H1 (cell line): Measurements from ENCODE around the gene ZNF311. TPM values are rescaled to one million over a fixed set of nuclear protein-coding genes. Genes with fewer than 3 reads are reported as not detected.

Source experiments
- CTCF ChIA-PET: fragments of 300-600 bp; sonication (Branson Sonifier 250); formaldehyde crosslinking; loops from one replicate; lab custom pipeline; 2021; ENCODE audit not compliant: partially characterized antibody; lab: Charles Lee
- POLR2A ChIA-PET: fragments of 300-600 bp; sonication (Branson Sonifier 250); formaldehyde crosslinking; loops from one replicate; lab custom pipeline; 2021; ENCODE audit warnings: inconsistent platforms; ENCODE audit not compliant: partially characterized antibody; lab: Charles Lee
- DNase-seq, 2 experiments: peaks; one replicate each; pipeline versions ENCODE4 v3.0.0 to v3.0.0-alpha.2; 2010 to 2022; ENCODE audit warnings: low spot score in 2 of 2, low read depth in 1 of 2, mixed read lengths in 1 of 2
- FAIRE-seq: peaks from 2 replicates; lab custom pipeline; 2011; peaks lifted over from hg19 to GRCh38; lab: Jason Lieb, UNC
- H2AFZ ChIP-seq: 2 replicates; pipeline ENCODE4 v1.8.1; 2012; ENCODE audit warnings: low read length, inconsistent platforms
- H2AK5ac ChIP-seq: 2 replicates; pipeline ENCODE4 v1.6.1; 2013; ENCODE audit warnings: low read depth, low read length
- H2BK120ac ChIP-seq: replicated peaks from 2 replicates; pipeline ENCODE3; 2013; ENCODE audit warnings: low read depth, low read length, inconsistent platforms
- H2BK12ac ChIP-seq: 2 replicates; pipeline ENCODE4 v1.6.1; 2013; ENCODE audit warnings: low read depth, low read length
- H2BK15ac ChIP-seq: 2 replicates; pipeline ENCODE4 v1.6.1; 2013; ENCODE audit warnings: low read length
- H2BK20ac ChIP-seq: 2 replicates; pipeline ENCODE4 v1.6.1; 2013; ENCODE audit warnings: low read length
- H2BK5ac ChIP-seq: 2 replicates; pipeline ENCODE4 v1.6.1; 2013; ENCODE audit warnings: low read depth, low read length
- H3K14ac ChIP-seq: 2 replicates; pipeline ENCODE4 v1.6.1; 2013; ENCODE audit warnings: inconsistent platforms; ENCODE audit not compliant: insufficient read length
- H3K18ac ChIP-seq: 2 replicates; pipeline ENCODE4 v1.6.1; 2013; ENCODE audit warnings: low read length; ENCODE audit errors: extremely low read depth
- H3K23ac ChIP-seq: 2 replicates; pipeline ENCODE4 v1.6.1; 2013; ENCODE audit warnings: inconsistent platforms; ENCODE audit not compliant: insufficient read length
- H3K23me2 ChIP-seq: 2 replicates; pipeline ENCODE4 v1.6.1; 2013; ENCODE audit warnings: low read depth, low read length
- H3K27ac ChIP-seq: 2 replicates; pipeline ENCODE4 v1.6.1; 2011; ENCODE audit warnings: low read depth, low read length, inconsistent platforms
- H3K27me3 ChIP-seq, 4 experiments: replicated peaks in 1 of 4; 1 replicate in 1 of 4; 2 replicates in 3 of 4; pipeline versions ENCODE4 v1.6.1 to v1.8.1; 2011 to 2013; ENCODE audit warnings: low read length in 3 of 4, mild to moderate bottlenecking in 3 of 4, inconsistent platforms in 2 of 4, mixed read lengths in 2 of 4, moderate library complexity in 1 of 4; ENCODE audit not compliant: control insufficient read depth in 3 of 4, insufficient read depth in 3 of 4; ENCODE audit errors: extremely low read depth in 1 of 4
- H3K36me3 ChIP-seq, 4 experiments: 2 replicates each; pipeline versions ENCODE4 v1.6.1 to v1.8.1; 2011 to 2013; ENCODE audit warnings: mild to moderate bottlenecking in 4 of 4, low read length in 3 of 4, moderate library complexity in 2 of 4, control low read depth in 1 of 4, inconsistent platforms in 1 of 4; ENCODE audit not compliant: insufficient read depth in 4 of 4, control insufficient read depth in 2 of 4
- H3K4ac ChIP-seq: replicated peaks from 2 replicates; pipeline ENCODE3; 2013; ENCODE audit warnings: low read length, low read depth, mixed read lengths, inconsistent platforms; ENCODE audit not compliant: insufficient read length
- H3K4me1 ChIP-seq, 4 experiments: replicated peaks in 1 of 4; 1 replicate in 1 of 4; 2 replicates in 3 of 4; pipeline versions ENCODE4 v1.6.1 to v1.8.1; 2011 to 2013; ENCODE audit warnings: low read length in 3 of 4, inconsistent platforms in 2 of 4, mixed read lengths in 1 of 4; ENCODE audit not compliant: insufficient read depth in 4 of 4, control insufficient read depth in 3 of 4
- H3K4me2 ChIP-seq, 2 experiments: 2 replicates each; pipeline versions ENCODE4 v1.6.1 to v1.8.1; 2011 to 2013; ENCODE audit warnings: low read depth in 2 of 2, low read length in 2 of 2, control low read depth in 1 of 2, inconsistent platforms in 1 of 2, mild to moderate bottlenecking in 1 of 2; ENCODE audit not compliant: insufficient read depth in 1 of 2
- H3K4me3 ChIP-seq, 4 experiments: fragments of 200-600, 300-600 bp in 1 of 4; sonication (generic), shearing (Covaris generic), sonication (Bioruptor Twin) in 1 of 4; 2 replicates each; pipeline versions ENCODE4 v1.5.1 to v1.8.1; 2011 to 2016; ENCODE audit warnings: low read length in 4 of 4, low read depth in 3 of 4, control low read depth in 2 of 4, inconsistent platforms in 2 of 4, mild to moderate bottlenecking in 2 of 4, mixed read lengths in 1 of 4, moderate library complexity in 1 of 4; ENCODE audit not compliant: insufficient read depth in 2 of 4; ENCODE audit errors: extremely low read depth in 1 of 4
- H3K56ac ChIP-seq: replicated peaks from 2 replicates; pipeline ENCODE3; 2013; ENCODE audit warnings: low read depth, mild to moderate bottlenecking, mixed read lengths, low read length, inconsistent platforms; ENCODE audit not compliant: insufficient read length
- H3K79me1 ChIP-seq: 2 replicates; pipeline ENCODE4 v1.6.1; 2013; ENCODE audit warnings: low read depth, low read length, control low read depth
- H3K79me2 ChIP-seq, 2 experiments: 2 replicates each; pipeline versions ENCODE4 v1.6.1 to v1.8.1; 2012 to 2013; ENCODE audit warnings: low read length in 2 of 2, mild to moderate bottlenecking in 2 of 2, inconsistent platforms in 1 of 2; ENCODE audit not compliant: insufficient read depth in 2 of 2, control insufficient read depth in 1 of 2
- H3K9ac ChIP-seq, 4 experiments: replicated peaks in 1 of 4; 1 replicate in 1 of 4; 2 replicates in 3 of 4; pipeline versions ENCODE4 v1.6.1 to v1.8.1; 2011 to 2013; ENCODE audit warnings: low read depth in 3 of 4, low read length in 3 of 4, control low read depth in 2 of 4, mild to moderate bottlenecking in 2 of 4, moderate library complexity in 2 of 4, inconsistent platforms in 1 of 4; ENCODE audit errors: extremely low read depth in 1 of 4
- H3K9me3 ChIP-seq, 2 experiments: 2 replicates each; pipeline versions ENCODE4 v1.6.1 to v1.8.1; 2012 to 2013; ENCODE audit warnings: mild to moderate bottlenecking in 2 of 2, moderate library complexity in 2 of 2, control low read depth in 1 of 2, inconsistent platforms in 1 of 2, low read depth in 1 of 2, low read length in 1 of 2, mixed read lengths in 1 of 2; ENCODE audit not compliant: insufficient read depth in 2 of 2
- H4K20me1 ChIP-seq, 2 experiments: replicated peaks in 1 of 2; 2 replicates each; pipeline versions ENCODE3 to v1.8.1; 2011 to 2013; ENCODE audit warnings: inconsistent platforms in 2 of 2, low read length in 2 of 2, mild to moderate bottlenecking in 1 of 2; ENCODE audit not compliant: insufficient read depth in 2 of 2, control insufficient read depth in 1 of 2
- H4K5ac ChIP-seq: 2 replicates; pipeline ENCODE4 v1.6.1; 2013; ENCODE audit warnings: low read length, low read depth, mixed read lengths, inconsistent platforms; ENCODE audit not compliant: insufficient read length
- H4K8ac ChIP-seq: 2 replicates; pipeline ENCODE4 v1.8.0; 2013; ENCODE audit warnings: mild to moderate bottlenecking, moderate library complexity, low read length, inconsistent platforms; ENCODE audit not compliant: insufficient read depth; ENCODE audit errors: extremely low read depth
- H4K91ac ChIP-seq: replicated peaks from 2 replicates; pipeline ENCODE3; 2013; ENCODE audit warnings: low read length, mixed read lengths, inconsistent platforms; ENCODE audit not compliant: insufficient read length
- BACH1 ChIP-seq: IDR thresholded peaks from 2 replicates; pipeline ENCODE4 v1.6.1; 2012; ENCODE audit warnings: low read length, improper control_type of control experiment
- CEBPB ChIP-seq: IDR thresholded peaks from 2 replicates; pipeline ENCODE4 v1.6.1; 2012; ENCODE audit warnings: low read depth, low read length
- CREB1 ChIP-seq: IDR thresholded peaks from 2 replicates; pipeline ENCODE4 v1.6.1; 2012; ENCODE audit warnings: inconsistent platforms
- CTCF ChIP-seq, 3 experiments: IDR thresholded peaks; 1 replicate in 2 of 3; 2 replicates in 1 of 3; pipeline versions ENCODE4 v1.5.1 to v1.6.1; 2011; ENCODE audit warnings: low read length in 3 of 3, mild to moderate bottlenecking in 3 of 3, inconsistent platforms in 2 of 3, low read depth in 1 of 3, moderate library complexity in 1 of 3; ENCODE audit not compliant: insufficient read depth in 1 of 3; ENCODE audit errors: control extremely low read depth in 1 of 3
- GTF2F1 ChIP-seq: IDR thresholded peaks from 2 replicates; pipeline ENCODE4 v1.6.1; 2012; ENCODE audit warnings: low read depth, low read length, improper control_type of control experiment, borderline replicate concordance
- KDM5A ChIP-seq: fragments of 200-600 bp; IDR thresholded peaks from 2 replicates; pipeline ENCODE4 v1.7.1; 2012; ENCODE audit warnings: mild to moderate bottlenecking, low read length, inconsistent platforms, mixed read lengths
- PHF8 ChIP-seq: fragments of 200-600 bp; sonication (generic); conservative IDR thresholded peaks from 2 replicates; pipeline ENCODE4 v1.7.1; 2012; ENCODE audit warnings: low read depth, mild to moderate bottlenecking, inconsistent platforms, low read length, moderate library complexity
- RBBP5 ChIP-seq: IDR thresholded peaks from 2 replicates; pipeline ENCODE4 v1.7.1; 2012; ENCODE audit warnings: low read depth, mild to moderate bottlenecking, inconsistent platforms, low read length, moderate library complexity, borderline replicate concordance
- SP4 ChIP-seq: IDR thresholded peaks from 2 replicates; pipeline ENCODE4 v1.6.1; 2012; ENCODE audit warnings: low read length, inconsistent platforms
- TEAD4 ChIP-seq: IDR thresholded peaks from 2 replicates; pipeline ENCODE4 v1.6.1; 2012; ENCODE audit warnings: low read depth, low read length, inconsistent platforms, mixed read lengths
- WGBS, 2 experiments: shearing (Covaris generic) in 1 of 2; methylation state at CpG; one replicate each; pipeline versions ENCODE4 v1.1.6 to v1.1.7; 2013 to 2015; ENCODE audit warnings: low lambda C conversion rate in 2 of 2, mixed read lengths in 2 of 2, inconsistent platforms in 1 of 2, low coverage in 1 of 2, missing lambda C conversion rate in 1 of 2; ENCODE audit not compliant: insufficient replicate concordance in 2 of 2, insufficient coverage in 1 of 2, insufficient read length in 1 of 2; ENCODE audit errors: extremely low coverage in 1 of 2, missing lambda C conversion rate in 1 of 2; 5-methylcytosine and 5-hydroxymethylcytosine counted together
- polyA plus RNA-seq, 7 experiments: library from polyadenylated mRNA; depleted of rRNA in 3 of 7; stranded (reverse) in 5 of 7; unstranded in 2 of 7; fragments of >200 nt in 5 of 7; fragments of 200-250 nt in 2 of 7; gene quantifications; 1 replicate in 5 of 7; 2 replicates in 1 of 7; 4 replicates in 1 of 7; pipeline versions ENCODE4 v1.2.1 to v1.2.3, GENCODE V29; 2011 to 2013; ENCODE audit warnings: missing spikeins in 2 of 7, mixed read lengths in 2 of 7
- total RNA-seq: library from RNA; stranded (reverse); fragmentation: NEBNext Ultra II Directional; extraction: Animal tissue kit (Norgen Biotek cat#: 25700); gene quantifications from 2 replicates; pipeline ENCODE4 v1.2.1, GENCODE V29; 2021

Gene ZNF311
- total and polyA plus RNA-seq, 2 of the 8 experiments (the other 6 are each of a cell fraction or from before 2014, with no cell fraction given), result 1.9 to 4.2 TPM

- Histone ChIP-seq H3K4me2 (peak overlapping the region; percentile 65 to 92), H2BK5ac (no peak overlapping the region), H3K56ac (no peak overlapping the region), H3K18ac (no peak overlapping the region), H3K9ac (peak overlapping the region; percentile 6 to 66 (median 31); a peak in 6 of 7 replicates), H4K5ac (no peak overlapping the region), H4K91ac (no peak overlapping the region), H3K27me3 (peaks cover 0 to 2% (median 0%) of the 10 kb centered on the region in 4 experiments; a peak in 2 of 7 replicates), H3K9me3 (no peaks in the 10 kb centered on the region), H3K79me2 (no peaks in the 10 kb centered on the region), H3K4me1 (peaks cover 0 to 12% (median 2%) of the 10 kb centered on the region in 4 experiments; a peak in 5 of 7 replicates), H2AK5ac (no peak overlapping the region), H2BK120ac (no peak overlapping the region), H2BK20ac (no peak overlapping the region), H3K4me3 (peak overlapping the region; percentile 91 to 100 (median 96)), H3K4ac (no peak overlapping the region), H2BK15ac (no peak overlapping the region), H3K14ac (no peak overlapping the region), H3K79me1 (no peaks in the 10 kb centered on the region), H4K8ac (no peak overlapping the region), H3K23ac (no peak overlapping the region), H3K27ac (no peak overlapping the region), H2BK12ac (no peak overlapping the region), H2AFZ (peak overlapping the region; percentile 58; the same call in 1 of the 2 replicates), H4K20me1 (no peaks in the 10 kb centered on the region), H3K23me2 (peaks cover 6% of the 10 kb centered on the region), H3K36me3 (no peaks in the 10 kb centered on the region)
- 2% methylated on average over 23 of the region's 23 CpGs; no CpG with 5 or more reads in 1 of the 2 experiments for WGBS, 2 experiments
- CTCF ChIA-PET, result interaction anchor here (0.9 to 5.9 kb wide), 8 partner anchors 23 to 323 kb away, joined by 3 to 42 read pairs (median 4); no protein-coding TSS in a partner anchor
- peak in 1 of 2 experiments; percentile 89 for DNase-seq
- no peak for FAIRE-seq
- POLR2A ChIA-PET, result interaction anchor here (0.9 to 1.8 kb wide), 3 partner anchors 42 to 144 kb away, joined by 3 to 5 read pairs (median 5); no protein-coding TSS in a partner anchor
- TF ChIP-seq CREB1 (0 out of 2 replicates have a peak, but pooled peaks have one; percentile 36), GTF2F1 (no peak), PHF8 (peak; percentile 53), TEAD4 (peak; percentile 70), CTCF (IDR thresholded peaks at IDR 0.05; ENCODE audit: control extremely low read depth in 1 of 3, insufficient read depth in 1 of 3, low read depth in 1 of 3, low read length in 3 of 3) (peak in 1 of 3 experiments; percentile 10; a peak in 1 of 4 replicates), SP4 (0 out of 2 replicates have a peak, but pooled peaks have one; percentile 45), CEBPB (peak; percentile 60; the same call in 1 of the 2 replicates), RBBP5 (peak; percentile 100), BACH1 (peak; percentile 90), KDM5A (no peak)
These were observed 23.2 kb downstream of the ZNF311 start for GRCh38 chr6:28981833-28982475.
